ENCODE data around the gene GATA6. TPM values are rescaled to one million over a fixed set of nuclear protein-coding genes. Genes with fewer than 3 reads are reported as not detected.

The GATA6 gene
- total RNA-seq, result 5.7 and 7.9 TPM in 2 replicates

DNA sequence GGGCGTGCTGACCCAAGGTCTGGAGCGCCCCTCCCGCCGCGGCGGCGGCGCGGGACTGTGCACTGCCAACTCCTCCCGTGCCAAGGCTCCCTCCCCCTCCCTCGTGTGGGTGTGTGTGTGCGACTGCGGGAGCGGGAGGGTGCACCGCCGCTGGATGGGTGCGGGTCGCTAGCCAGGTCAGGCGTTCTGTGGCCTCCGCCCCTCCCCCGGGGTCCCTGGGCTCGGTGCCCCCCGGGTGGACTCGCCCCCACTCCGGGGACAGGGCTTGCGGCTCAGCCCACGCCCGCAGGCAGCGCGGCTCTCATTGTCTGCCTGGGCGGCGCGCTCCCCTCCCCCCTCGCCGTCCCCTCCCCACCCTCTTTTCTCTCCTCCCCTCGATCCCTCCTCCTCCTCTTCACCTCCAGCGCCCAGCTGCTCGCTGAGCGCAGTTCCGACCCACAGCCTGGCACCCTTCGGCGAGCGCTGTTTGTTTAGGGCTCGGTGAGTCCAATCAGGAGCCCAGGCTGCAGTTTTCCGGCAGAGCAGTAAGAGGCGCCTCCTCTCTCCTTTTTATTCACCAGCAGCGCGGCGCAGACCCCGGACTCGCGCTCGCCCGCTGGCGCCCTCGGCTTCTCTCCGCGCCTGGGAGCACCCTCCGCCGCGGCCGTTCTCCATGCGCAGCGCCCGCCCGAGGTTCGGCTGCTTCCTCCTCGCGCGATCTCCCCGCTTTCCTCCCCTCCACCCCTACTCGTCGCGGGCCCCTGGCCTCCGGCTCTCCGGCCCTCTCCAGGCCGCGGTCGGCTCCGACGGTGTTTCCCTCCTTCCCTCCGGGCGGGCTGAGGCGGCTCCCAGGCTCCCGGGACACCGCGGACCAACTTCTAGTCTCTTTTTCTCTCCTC, at the start of gene GATA6:
Gene GATA6, plus strand, starts transcription at position 579 of the 878 bp plus-strand sequence. CDS start 1,556 bp downstream, outside the sequence.

Other genes with a start within 250 kb of the GATA6 start
- gene CTAGE1, start 248.3 kb downstream of the GATA6 start, total RNA-seq, result under 0.01 TPM in 1 of 2 replicates, not detected in the other

Measured in smooth muscle cell of trachea (primary cell).